ENCODE results near the gene KCNQ2. TPM values are rescaled to one million over a fixed set of nuclear protein-coding genes. Genes with fewer than 3 reads are reported as not detected.

The KCNQ2 gene
- total RNA-seq, 1 donor from 2014 or later, result 39.5 TPM

GRCh38 chr20:63386491-63386890 is 86.0 kb downstream of the KCNQ2 start:
- DNase-seq (ENCODE audit: low spot score), result no peak
- Histone ChIP-seq H3K27ac (no peak overlapping the region), H3K9ac (no peak overlapping the region), H3K79me2 (ENCODE audit: low read depth) (no peaks in the 10 kb centered on the region), H3K9me3 (ENCODE audit: low read depth) (no peaks in the 10 kb centered on the region), H3K36me3 (no peaks in the 10 kb centered on the region), H3K27me3 (no peaks in the 10 kb centered on the region), H3F3A (ENCODE audit: low read depth) (peaks cover 11% of the 10 kb centered on the region), H3K4me2 (no peak overlapping the region), H3K4me3 (no peak overlapping the region), H2AFZ (replicated peaks) (no peak overlapping the region), H4K20me1 (ENCODE audit: low read depth) (no peaks in the 10 kb centered on the region), H3K4me1 (no peaks in the 10 kb centered on the region)
- TF ChIP-seq CTCF (IDR thresholded peaks at IDR 0.05) (no peak), EZH2 (IDR thresholded peaks at IDR 0.05) (no peak), EZH2phosphoT487 (IDR thresholded peaks at IDR 0.05) (no peak)
- Mint-ChIP-seq H3K36me3 (peaks cover 3% of the 10 kb centered on the region), H3K27ac (no peak overlapping the region), H3K27me3 (ENCODE audit: insufficient read depth, low read depth) (peaks cover 20% of the 10 kb centered on the region), H3K4me1 (peaks cover 2% of the 10 kb centered on the region), H3K4me3 (no peak overlapping the region), H3K9me3 (peaks cover 41% of the 10 kb centered on the region)

- TF ChIP-seq CTCF (IDR thresholded peaks at IDR 0.05), result no peak
- TF ChIP-seq EZH2phosphoT487 (IDR thresholded peaks at IDR 0.05), result no peak
- no peak for TF ChIP-seq EZH2 (IDR thresholded peaks at IDR 0.05)
- Histone ChIP-seq H3K9ac (no peak overlapping the region), H3K27me3 (no peaks in the 10 kb centered on the region), H2AFZ (replicated peaks) (no peak overlapping the region), H3F3A (ENCODE audit: low read depth) (peaks cover 11% of the 10 kb centered on the region), H3K4me2 (no peak overlapping the region), H3K4me1 (no peaks in the 10 kb centered on the region), H3K9me3 (ENCODE audit: low read depth) (no peaks in the 10 kb centered on the region), H3K4me3 (no peak overlapping the region), H3K79me2 (ENCODE audit: low read depth) (no peaks in the 10 kb centered on the region), H3K36me3 (no peaks in the 10 kb centered on the region), H3K27ac (no peak overlapping the region), H4K20me1 (ENCODE audit: low read depth) (no peaks in the 10 kb centered on the region)
- Mint-ChIP-seq H3K27ac (no peak overlapping the region), H3K4me1 (peaks cover 9% of the 10 kb centered on the region), H3K9me3 (peaks cover 35% of the 10 kb centered on the region), H3K4me3 (no peak overlapping the region), H3K36me3 (peaks cover 3% of the 10 kb centered on the region), H3K27me3 (ENCODE audit: insufficient read depth, low read depth) (peaks cover 20% of the 10 kb centered on the region)
- no peak for DNase-seq (ENCODE audit: low spot score)
Observed at GRCh38 chr20:63385819-63386218, 86.6 kb downstream of the KCNQ2 start.

DNA sequence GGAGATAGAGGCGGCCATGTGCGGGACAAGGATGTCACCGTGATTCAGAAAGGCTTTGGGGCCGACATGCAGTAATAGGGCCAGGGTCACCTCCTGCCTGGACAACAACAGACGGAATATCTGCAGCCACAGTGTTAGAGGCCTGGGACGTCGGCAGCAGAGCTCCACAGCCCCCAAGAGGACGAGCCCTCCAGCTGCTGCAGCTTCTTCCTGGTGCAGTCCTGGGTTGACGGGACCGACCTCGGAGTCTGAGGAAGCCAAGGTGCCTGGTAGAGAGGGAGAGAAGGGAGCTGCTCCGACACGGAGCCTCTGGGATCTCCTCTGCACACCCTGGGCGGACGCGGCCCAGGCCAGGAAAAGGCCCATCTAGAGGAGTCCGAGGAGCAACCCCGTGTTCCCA is 88.1 kb downstream of the KCNQ2 start:
- no peak overlapping the region for H3K27ac Mint-ChIP-seq
- no peaks in the 10 kb centered on the region for H3K9me3 ChIP-seq (ENCODE audit: low read depth)
- H3K36me3 Mint-ChIP-seq, result peaks cover 3% of the 10 kb centered on the region
- peaks cover 29% of the 10 kb centered on the region for H3K9me3 Mint-ChIP-seq
- peaks cover 16% of the 10 kb centered on the region for H3K27me3 Mint-ChIP-seq (ENCODE audit: insufficient read depth, low read depth)
- no peak for DNase-seq (ENCODE audit: low spot score)
- H3K27me3 ChIP-seq, result no peaks in the 10 kb centered on the region
- no peaks in the 10 kb centered on the region for H3K36me3 ChIP-seq
- no peak overlapping the region for H3K4me3 Mint-ChIP-seq
- no peak overlapping the region for H2AFZ ChIP-seq (replicated peaks)
- no peak overlapping the region for H3K9ac ChIP-seq
- no peaks in the 10 kb centered on the region for H3K79me2 ChIP-seq (ENCODE audit: low read depth)
- no peak overlapping the region for H3K27ac ChIP-seq
- no peak overlapping the region for H3K4me2 ChIP-seq
- TF ChIP-seq EZH2phosphoT487 (IDR thresholded peaks at IDR 0.05) (no peak), CTCF (IDR thresholded peaks at IDR 0.05) (no peak), EZH2 (IDR thresholded peaks at IDR 0.05) (no peak)
- peaks cover 14% of the 10 kb centered on the region for H3K4me1 Mint-ChIP-seq
- no peak overlapping the region for H3K4me3 ChIP-seq
- no peaks in the 10 kb centered on the region for H3K4me1 ChIP-seq
- no peaks in the 10 kb centered on the region for H4K20me1 ChIP-seq (ENCODE audit: low read depth)
- peaks cover 11% of the 10 kb centered on the region for H3F3A ChIP-seq (ENCODE audit: low read depth)
